Upper lobe of left lung (tissue), 4 donors: Measurements from ENCODE around the gene AFTPH.

Source experiments
- CTCF ChIP-seq, 6 experiments: fragments of 450-650 bp in 4 of 6; fragments of 200-600 bp in 2 of 6; sonication (generic) in 2 of 6; IDR thresholded peaks; one replicate each; pipeline ENCODE4 v1.5.1; 2016 to 2019; ENCODE audit warnings: antibody characterized with exemption in 6 of 6
- EP300 ChIP-seq, 4 donors: sonication (generic); formaldehyde crosslinking; IDR thresholded peaks; one replicate each; pipeline ENCODE4 v1.5.1; 2017; ENCODE audit warnings: antibody characterized with exemption in 4 of 4, control low read depth in 2 of 4
- POLR2A ChIP-seq, 4 donors: fragments of 450-650 bp; IDR thresholded peaks; one replicate each; pipeline ENCODE4 v1.5.1; 2016 to 2017; ENCODE audit warnings: antibody characterized with exemption in 4 of 4, mild to moderate bottlenecking in 2 of 4
- POLR2AphosphoS5 ChIP-seq, 2 donors: sonication (generic); formaldehyde crosslinking; IDR thresholded peaks; one replicate each; pipeline ENCODE4 v1.5.1; 2017; ENCODE audit warnings: antibody characterized with exemption in 2 of 2

GRCh38 chr2:64598226-64598625 lies 74.1 kb downstream of the AFTPH start:
- no peak for TF ChIP-seq EP300 (IDR thresholded peaks at IDR 0.05)
- no peak for TF ChIP-seq CTCF (IDR thresholded peaks at IDR 0.05)
- no peak for TF ChIP-seq POLR2AphosphoS5 (IDR thresholded peaks at IDR 0.05)
- TF ChIP-seq POLR2A (IDR thresholded peaks at IDR 0.05) = no peak
